WTC11 (cell line): ENCODE measurements around the gene MAPRE2. TPM values are rescaled to one million over a fixed set of nuclear protein-coding genes. Genes with fewer than 3 reads are reported as not detected.

Experiments used
- ATAC-seq: fragments of 200-7000 bp; cut with Tn5 transposase; 2 replicates; pipeline ENCODE4 v1.10.0; 2021; ENCODE audit warnings: mild to moderate bottlenecking, moderate library complexity
- CTCF ChIA-PET: fragments of 300-600 bp; sonication (Branson Sonifier 250); formaldehyde crosslinking; loops from one replicate; lab custom pipeline; 2021; ENCODE audit warnings: antibody characterized with exemption; lab: Charles Lee
- POLR2A ChIA-PET: fragments of 350-600 bp; sonication (Branson Sonifier 250); formaldehyde crosslinking; loops from one replicate; lab custom pipeline; 2021; ENCODE audit warnings: antibody characterized with exemption; lab: Charles Lee
- DNase-seq: peaks from one replicate; pipeline ENCODE4 v3.0.0; 2021; ENCODE audit warnings: low spot score
- H3K27ac Mint-ChIP-seq: 2 replicates; pipeline ENCODE4 v1.8.0; 2021; ENCODE audit warnings: mixed read lengths
- H3K27me3 Mint-ChIP-seq: 2 replicates; pipeline ENCODE4 v1.8.0; 2021; ENCODE audit warnings: low read depth, mild to moderate bottlenecking, moderate library complexity, mixed read lengths
- H3K36me3 Mint-ChIP-seq: 2 replicates; pipeline ENCODE4 v1.8.0; 2021; ENCODE audit warnings: mixed read lengths
- H3K4me1 Mint-ChIP-seq: 2 replicates; pipeline ENCODE4 v1.8.0; 2022; ENCODE audit warnings: mixed read lengths
- H3K4me3 Mint-ChIP-seq: 2 replicates; pipeline ENCODE4 v1.8.0; 2021; ENCODE audit warnings: mild to moderate bottlenecking, moderate library complexity, mixed read lengths
- H3K9me3 Mint-ChIP-seq: 2 replicates; pipeline ENCODE4 v1.8.0; 2021; ENCODE audit warnings: mixed read lengths
- ATF2 ChIP-seq: sonication (generic); formaldehyde crosslinking; IDR thresholded peaks from 2 replicates; pipeline ENCODE4 v1.8.1; 2022; ENCODE audit warnings: low read depth, missing genetic modification reagents, borderline replicate concordance
- E2F1 ChIP-seq: sonication (generic); formaldehyde crosslinking; IDR thresholded peaks from 2 replicates; pipeline ENCODE4 v1.8.0; 2022; ENCODE audit warnings: mild to moderate bottlenecking, missing genetic modification reagents
- FOXP1 ChIP-seq: sonication (generic); formaldehyde crosslinking; IDR thresholded peaks from 2 replicates; pipeline ENCODE4 v1.8.0; 2022; ENCODE audit warnings: missing genetic modification reagents, mild to moderate bottlenecking, moderate library complexity, borderline replicate concordance
- FOXP4 ChIP-seq: sonication (generic); formaldehyde crosslinking; IDR thresholded peaks from 2 replicates; pipeline ENCODE4 v1.8.0; 2022; ENCODE audit warnings: mild to moderate bottlenecking, missing genetic modification reagents
- HMGXB4 ChIP-seq: sonication (generic); formaldehyde crosslinking; IDR thresholded peaks from 2 replicates; pipeline ENCODE4 v1.8.1; 2023; ENCODE audit warnings: mild to moderate bottlenecking, moderate library complexity, missing genetic modification reagents
- IRF2 ChIP-seq: sonication (generic); formaldehyde crosslinking; IDR thresholded peaks from 2 replicates; pipeline ENCODE4 v1.8.0; 2022; ENCODE audit warnings: low read depth, missing genetic modification reagents, borderline replicate concordance
- NR2C2 ChIP-seq: sonication (generic); formaldehyde crosslinking; IDR thresholded peaks from 2 replicates; pipeline ENCODE4 v1.8.0; 2022; ENCODE audit warnings: mild to moderate bottlenecking, missing genetic modification reagents
- NR3C1 ChIP-seq: sonication (generic); formaldehyde crosslinking; conservative IDR thresholded peaks from 2 replicates; pipeline ENCODE4 v1.8.1; 2023; ENCODE audit warnings: low read depth, mild to moderate bottlenecking, missing genetic modification reagents
- TEAD1 ChIP-seq: sonication (generic); formaldehyde crosslinking; IDR thresholded peaks from 2 replicates; pipeline ENCODE4 v1.8.0; 2022; ENCODE audit warnings: mild to moderate bottlenecking, missing genetic modification reagents
- ZNF317 ChIP-seq: sonication (generic); formaldehyde crosslinking; IDR thresholded peaks from 2 replicates; pipeline ENCODE4 v1.8.1; 2023; ENCODE audit warnings: low read depth, mild to moderate bottlenecking, moderate library complexity, missing genetic modification reagents, borderline replicate concordance
- ZNF396 ChIP-seq: fragments of 250-450 bp; sonication (Bioruptor Pico); IDR thresholded peaks from 2 replicates; pipeline ENCODE4 v1.8.0; 2021; ENCODE audit warnings: mild to moderate bottlenecking, moderate library complexity, borderline replicate concordance
- ZSCAN18 ChIP-seq: fragments of 250-450 bp; sonication (Bioruptor Pico); IDR thresholded peaks from 2 replicates; pipeline ENCODE4 v2.1.2; 2022; ENCODE audit warnings: mild to moderate bottlenecking, moderate library complexity
- total RNA-seq: library from RNA; stranded (reverse); gene quantifications from 3 replicates; pipeline ENCODE4 v1.2.3, GENCODE V29; 2021

The MAPRE2 gene
- total RNA-seq, 1 experiment from 2014 or later = 20.4 TPM

GRCh38 chr18:35159782-35160181 is 118.6 kb downstream of the MAPRE2 start (continued):
- no peak for TF ChIP-seq ZSCAN18 (CRISPR knock-in tag)
- no peak for TF ChIP-seq NR3C1 (CRISPR knock-in tag)

- no peak overlapping the region for H3K27ac Mint-ChIP-seq
- no peaks in the 10 kb centered on the region for H3K4me1 Mint-ChIP-seq
- TF ChIP-seq HMGXB4 (CRISPR knock-in tag) = no peak
- TF ChIP-seq IRF2 (CRISPR knock-in tag) = no peak
- TF ChIP-seq TEAD1 (CRISPR knock-in tag) = no peak
- ATAC-seq = no peak
- POLR2A ChIA-PET = no interaction called here
- DNase-seq = no peak
- no peaks in the 10 kb centered on the region for H3K9me3 Mint-ChIP-seq
- H3K36me3 Mint-ChIP-seq = no peaks in the 10 kb centered on the region
- no peak overlapping the region for H3K4me3 Mint-ChIP-seq
- no peaks in the 10 kb centered on the region; the same call in none of the 2 replicates for H3K27me3 Mint-ChIP-seq
- CTCF ChIA-PET = interaction anchor here (1.5 kb wide), 2 partner anchors 18 to 34 kb away, joined by 3 read pairs; no protein-coding TSS in a partner anchor
Observed at GRCh38 chr18:35161485-35161884, 120.3 kb downstream of the MAPRE2 start.

- no peak for TF ChIP-seq ZNF317
- no peak for TF ChIP-seq NR2C2 (CRISPR knock-in tag)
- TF ChIP-seq FOXP4 (CRISPR knock-in tag) = no peak
- TF ChIP-seq E2F1 = no peak
- no peak for TF ChIP-seq ZNF396 (CRISPR knock-in tag)
- TF ChIP-seq FOXP1 = no peak
- ChIA-PET POLR2A (no interaction called here), CTCF (interaction anchor here (1.5 kb wide), 2 partner anchors 18 to 35 kb away, joined by 3 read pairs; no protein-coding TSS in a partner anchor)
- Mint-ChIP-seq H3K9me3 (no peaks in the 10 kb centered on the region), H3K27me3 (no peaks in the 10 kb centered on the region; the same call in none of the 2 replicates), H3K36me3 (no peaks in the 10 kb centered on the region), H3K27ac (no peak overlapping the region), H3K4me1 (no peaks in the 10 kb centered on the region), H3K4me3 (no peak overlapping the region)
- ATAC-seq (no peak), DNase-seq (no peak)
Observed at GRCh38 chr18:35161934-35162333, 120.7 kb downstream of the MAPRE2 start.

GRCh38 chr18:35163014-35163539 is 121.9 kb downstream of the MAPRE2 start:
- Mint-ChIP-seq H3K27ac (no peak overlapping the region), H3K4me3 (no peak overlapping the region), H3K4me1 (no peaks in the 10 kb centered on the region), H3K9me3 (no peaks in the 10 kb centered on the region), H3K36me3 (no peaks in the 10 kb centered on the region), H3K27me3 (no peaks in the 10 kb centered on the region; the same call in none of the 2 replicates)
- ChIA-PET POLR2A (no interaction called here), CTCF (interaction anchor here (1.5 kb wide), 1 partner anchor 19 kb away, joined by 3 read pairs; no protein-coding TSS in a partner anchor)
- DNase-seq = no peak
- no peak for TF ChIP-seq ATF2 (CRISPR knock-in tag)
- ATAC-seq = no peak
